Measurements from ENCODE around the gene POLR2M.

The POLR2M gene

GRCh38 chr15:57705746-57706404, 639 bp upstream of the POLR2M start:
- Histone ChIP-seq H3K9me3 (ENCODE audit: control insufficient read depth in 2 of 2, low read length in 2 of 2) (no peaks in the 10 kb centered on the region), H3K27me3 (ENCODE audit: control insufficient read depth in 2 of 2, insufficient read depth in 2 of 2, low read length in 2 of 2) (no peaks in the 10 kb centered on the region), H3K4me1 (ENCODE audit: control insufficient read depth in 2 of 2, insufficient read depth in 2 of 2, low read length in 2 of 2) (peaks cover 10% of the 10 kb centered on the region in 2 donors), H3K27ac (ENCODE audit: low read depth in 2 of 2, low read length in 2 of 2) (peak overlapping the region; percentile 88 to 89), H3K4me3 (ENCODE audit: low read length in 2 of 2) (peak overlapping the region; percentile 95), H3K9ac (ENCODE audit: low read depth in 1 of 2, low read length in 2 of 2) (peak overlapping the region; percentile 97), H3K36me3 (ENCODE audit: control insufficient read depth in 2 of 2, insufficient read depth in 2 of 2, low read length in 2 of 2) (peaks cover 9 to 10% of the 10 kb centered on the region in 2 donors)

GRCh38 chr15:57708047-57708446, 1.5 kb downstream of the POLR2M start:
- Histone ChIP-seq H3K36me3 (ENCODE audit: control insufficient read depth in 2 of 2, insufficient read depth in 2 of 2, low read length in 2 of 2) (peaks cover 26% of the 10 kb centered on the region in 2 donors), H3K4me1 (ENCODE audit: control insufficient read depth in 2 of 2, insufficient read depth in 2 of 2, low read length in 2 of 2) (peaks cover 10% of the 10 kb centered on the region in 2 donors), H3K9me3 (ENCODE audit: control insufficient read depth in 2 of 2, low read length in 2 of 2) (no peaks in the 10 kb centered on the region), H3K27me3 (ENCODE audit: control insufficient read depth in 2 of 2, insufficient read depth in 2 of 2, low read length in 2 of 2) (no peaks in the 10 kb centered on the region), H3K9ac (ENCODE audit: low read depth in 1 of 2, low read length in 2 of 2) (peak overlapping the region in 1 of 2 donors; percentile 97), H3K27ac (ENCODE audit: low read depth in 2 of 2, low read length in 2 of 2) (no peak overlapping the region), H3K4me3 (ENCODE audit: low read length in 2 of 2) (peak overlapping the region in 1 of 2 donors; percentile 95)

- no peak overlapping the region for H3K27ac ChIP-seq (ENCODE audit: low read depth in 2 of 2, low read length in 2 of 2)
- no peaks in the 10 kb centered on the region for H3K4me1 ChIP-seq (ENCODE audit: control insufficient read depth in 2 of 2, insufficient read depth in 2 of 2, low read length in 2 of 2)
- peaks cover 12 to 21% of the 10 kb centered on the region in 2 donors for H3K36me3 ChIP-seq (ENCODE audit: control insufficient read depth in 2 of 2, insufficient read depth in 2 of 2, low read length in 2 of 2)
- no peaks in the 10 kb centered on the region for H3K27me3 ChIP-seq (ENCODE audit: control insufficient read depth in 2 of 2, insufficient read depth in 2 of 2, low read length in 2 of 2)
- no peak overlapping the region for H3K9ac ChIP-seq (ENCODE audit: low read depth in 1 of 2, low read length in 2 of 2)
- H3K4me3 ChIP-seq (ENCODE audit: low read length in 2 of 2), result no peak overlapping the region
- H3K9me3 ChIP-seq (ENCODE audit: control insufficient read depth in 2 of 2, low read length in 2 of 2), result no peaks in the 10 kb centered on the region
Measured at GRCh38 chr15:57718309-57718708, 11.8 kb downstream of the POLR2M start.

GRCh38 chr15:57720867-57721266, 14.4 kb downstream of the POLR2M start:
- Histone ChIP-seq H3K4me3 (ENCODE audit: low read length in 2 of 2) (no peak overlapping the region), H3K9me3 (ENCODE audit: control insufficient read depth in 2 of 2, low read length in 2 of 2) (no peaks in the 10 kb centered on the region), H3K9ac (ENCODE audit: low read depth in 1 of 2, low read length in 2 of 2) (no peak overlapping the region), H3K27ac (ENCODE audit: low read depth in 2 of 2, low read length in 2 of 2) (no peak overlapping the region), H3K27me3 (ENCODE audit: control insufficient read depth in 2 of 2, insufficient read depth in 2 of 2, low read length in 2 of 2) (no peaks in the 10 kb centered on the region), H3K36me3 (ENCODE audit: control insufficient read depth in 2 of 2, insufficient read depth in 2 of 2, low read length in 2 of 2) (peaks cover 6 to 10% of the 10 kb centered on the region in 2 donors), H3K4me1 (ENCODE audit: control insufficient read depth in 2 of 2, insufficient read depth in 2 of 2, low read length in 2 of 2) (no peaks in the 10 kb centered on the region)

- Histone ChIP-seq H3K9ac (ENCODE audit: low read depth in 1 of 2, low read length in 2 of 2) (no peak overlapping the region), H3K27ac (ENCODE audit: low read depth in 2 of 2, low read length in 2 of 2) (no peak overlapping the region), H3K4me1 (ENCODE audit: control insufficient read depth in 2 of 2, insufficient read depth in 2 of 2, low read length in 2 of 2) (no peaks in the 10 kb centered on the region)
Measured at GRCh38 chr15:57726411-57726810, 19.9 kb downstream of the POLR2M start.

GRCh38 chr15:57727031-57727430, 20.5 kb downstream of the POLR2M start:
- Histone ChIP-seq H3K4me1 (ENCODE audit: control insufficient read depth in 2 of 2, insufficient read depth in 2 of 2, low read length in 2 of 2) (no peaks in the 10 kb centered on the region), H3K27me3 (ENCODE audit: control insufficient read depth in 2 of 2, insufficient read depth in 2 of 2, low read length in 2 of 2) (no peaks in the 10 kb centered on the region), H3K36me3 (ENCODE audit: control insufficient read depth in 2 of 2, insufficient read depth in 2 of 2, low read length in 2 of 2) (no peaks in the 10 kb centered on the region), H3K9ac (ENCODE audit: low read depth in 1 of 2, low read length in 2 of 2) (no peak overlapping the region), H3K4me3 (ENCODE audit: low read length in 2 of 2) (no peak overlapping the region), H3K9me3 (ENCODE audit: control insufficient read depth in 2 of 2, low read length in 2 of 2) (no peaks in the 10 kb centered on the region), H3K27ac (ENCODE audit: low read depth in 2 of 2, low read length in 2 of 2) (no peak overlapping the region)

More at GRCh38 chr15:57726411-57726810, 19.9 kb downstream of the POLR2M start:
- Histone ChIP-seq H3K36me3 (ENCODE audit: control insufficient read depth in 2 of 2, insufficient read depth in 2 of 2, low read length in 2 of 2) (no peaks in the 10 kb centered on the region), H3K9me3 (ENCODE audit: control insufficient read depth in 2 of 2, low read length in 2 of 2) (no peaks in the 10 kb centered on the region), H3K27me3 (ENCODE audit: control insufficient read depth in 2 of 2, insufficient read depth in 2 of 2, low read length in 2 of 2) (no peaks in the 10 kb centered on the region), H3K4me3 (ENCODE audit: low read length in 2 of 2) (no peak overlapping the region)

GRCh38 chr15:57728436-57728835, 21.9 kb downstream of the POLR2M start:
- Histone ChIP-seq H3K36me3 (ENCODE audit: control insufficient read depth in 2 of 2, insufficient read depth in 2 of 2, low read length in 2 of 2) (no peaks in the 10 kb centered on the region), H3K4me3 (ENCODE audit: low read length in 2 of 2) (no peak overlapping the region), H3K27ac (ENCODE audit: low read depth in 2 of 2, low read length in 2 of 2) (no peak overlapping the region), H3K9me3 (ENCODE audit: control insufficient read depth in 2 of 2, low read length in 2 of 2) (no peaks in the 10 kb centered on the region), H3K4me1 (ENCODE audit: control insufficient read depth in 2 of 2, insufficient read depth in 2 of 2, low read length in 2 of 2) (no peaks in the 10 kb centered on the region), H3K27me3 (ENCODE audit: control insufficient read depth in 2 of 2, insufficient read depth in 2 of 2, low read length in 2 of 2) (no peaks in the 10 kb centered on the region), H3K9ac (ENCODE audit: low read depth in 1 of 2, low read length in 2 of 2) (no peak overlapping the region)

- H3K9me3 ChIP-seq (ENCODE audit: control insufficient read depth in 2 of 2, low read length in 2 of 2), result no peaks in the 10 kb centered on the region
- no peaks in the 10 kb centered on the region for H3K36me3 ChIP-seq (ENCODE audit: control insufficient read depth in 2 of 2, insufficient read depth in 2 of 2, low read length in 2 of 2)
- H3K4me3 ChIP-seq (ENCODE audit: low read length in 2 of 2), result no peak overlapping the region
- no peaks in the 10 kb centered on the region for H3K4me1 ChIP-seq (ENCODE audit: control insufficient read depth in 2 of 2, insufficient read depth in 2 of 2, low read length in 2 of 2)
- no peak overlapping the region for H3K9ac ChIP-seq (ENCODE audit: low read depth in 1 of 2, low read length in 2 of 2)
- H3K27ac ChIP-seq (ENCODE audit: low read depth in 2 of 2, low read length in 2 of 2), result no peak overlapping the region
- no peaks in the 10 kb centered on the region for H3K27me3 ChIP-seq (ENCODE audit: control insufficient read depth in 2 of 2, insufficient read depth in 2 of 2, low read length in 2 of 2)
Measured at GRCh38 chr15:57730876-57731275, 24.4 kb downstream of the POLR2M start.

- Histone ChIP-seq H3K27ac (ENCODE audit: low read depth in 2 of 2, low read length in 2 of 2) (no peak overlapping the region), H3K4me3 (ENCODE audit: low read length in 2 of 2) (no peak overlapping the region), H3K9ac (ENCODE audit: low read depth in 1 of 2, low read length in 2 of 2) (no peak overlapping the region)
Measured at GRCh38 chr15:57731530-57732103, 25.1 kb downstream of the POLR2M start.

GRCh38 chr15:57732526-57733331, 26.2 kb downstream of the POLR2M start:
- no peak overlapping the region for H3K9ac ChIP-seq (ENCODE audit: low read depth in 1 of 2, low read length in 2 of 2)
- no peaks in the 10 kb centered on the region for H3K27me3 ChIP-seq (ENCODE audit: control insufficient read depth in 2 of 2, insufficient read depth in 2 of 2, low read length in 2 of 2)
- no peaks in the 10 kb centered on the region for H3K9me3 ChIP-seq (ENCODE audit: control insufficient read depth in 2 of 2, low read length in 2 of 2)
- no peak overlapping the region for H3K4me3 ChIP-seq (ENCODE audit: low read length in 2 of 2)
- no peaks in the 10 kb centered on the region for H3K36me3 ChIP-seq (ENCODE audit: control insufficient read depth in 2 of 2, insufficient read depth in 2 of 2, low read length in 2 of 2)
- no peak overlapping the region for H3K27ac ChIP-seq (ENCODE audit: low read depth in 2 of 2, low read length in 2 of 2)
- H3K4me1 ChIP-seq (ENCODE audit: control insufficient read depth in 2 of 2, insufficient read depth in 2 of 2, low read length in 2 of 2), result no peaks in the 10 kb centered on the region

More at GRCh38 chr15:57731530-57732103, 25.1 kb downstream of the POLR2M start:
- Histone ChIP-seq H3K4me1 (ENCODE audit: control insufficient read depth in 2 of 2, insufficient read depth in 2 of 2, low read length in 2 of 2) (no peaks in the 10 kb centered on the region), H3K27me3 (ENCODE audit: control insufficient read depth in 2 of 2, insufficient read depth in 2 of 2, low read length in 2 of 2) (no peaks in the 10 kb centered on the region), H3K36me3 (ENCODE audit: control insufficient read depth in 2 of 2, insufficient read depth in 2 of 2, low read length in 2 of 2) (no peaks in the 10 kb centered on the region), H3K9me3 (ENCODE audit: control insufficient read depth in 2 of 2, low read length in 2 of 2) (no peaks in the 10 kb centered on the region)
